DND-41 (cell line): Measurements from ENCODE around the gene RFXAP.

Experiments
- CTCF ChIP-seq: IDR thresholded peaks from 2 replicates; pipeline ENCODE4 v1.5.1; 2012; ENCODE audit warnings: borderline replicate concordance, low read length, moderate library complexity, mild to moderate bottlenecking; ENCODE audit not compliant: poor library complexity, severe bottlenecking; ENCODE audit errors: extremely low read depth
- EZH2 ChIP-seq: IDR thresholded peaks from 3 replicates; pipeline ENCODE4 v1.6.1; 2012; ENCODE audit warnings: borderline replicate concordance, low read depth, mild to moderate bottlenecking, moderate library complexity, low read length, inconsistent platforms; ENCODE audit not compliant: severe bottlenecking

- TF ChIP-seq CTCF: no peak
- TF ChIP-seq EZH2: no peak
These were observed 28.6 kb downstream of the RFXAP start for GRCh38 chr13:36847606-36848005.
